Uterus (tissue), 2 donors: ENCODE measurements around the gene SYNGAP1.

ENCODE experiments used
- CTCF ChIP-seq, 4 experiments: fragments of 200-600 bp in 2 of 4; fragments of 450-650 bp in 2 of 4; sonication (generic) in 2 of 4; IDR thresholded peaks; one replicate each; pipeline ENCODE4 v1.5.1; 2016 to 2019; ENCODE audit warnings: antibody characterized with exemption in 4 of 4, mild to moderate bottlenecking in 2 of 4, moderate library complexity in 1 of 4
- POLR2A ChIP-seq, 2 donors: fragments of 450-650 bp; IDR thresholded peaks; one replicate each; pipeline ENCODE4 v1.6.1; 2016; ENCODE audit warnings: antibody characterized with exemption in 2 of 2, mild to moderate bottlenecking in 1 of 2, moderate library complexity in 1 of 2

- TF ChIP-seq CTCF (IDR thresholded peaks at IDR 0.05) (no peak), POLR2A (IDR thresholded peaks at IDR 0.05) (no peak)
Observed at GRCh38 chr6:33375143-33375671, 44.7 kb upstream of the SYNGAP1 start.
